ENCODE measurements around the gene RALGAPA2.

DNA sequence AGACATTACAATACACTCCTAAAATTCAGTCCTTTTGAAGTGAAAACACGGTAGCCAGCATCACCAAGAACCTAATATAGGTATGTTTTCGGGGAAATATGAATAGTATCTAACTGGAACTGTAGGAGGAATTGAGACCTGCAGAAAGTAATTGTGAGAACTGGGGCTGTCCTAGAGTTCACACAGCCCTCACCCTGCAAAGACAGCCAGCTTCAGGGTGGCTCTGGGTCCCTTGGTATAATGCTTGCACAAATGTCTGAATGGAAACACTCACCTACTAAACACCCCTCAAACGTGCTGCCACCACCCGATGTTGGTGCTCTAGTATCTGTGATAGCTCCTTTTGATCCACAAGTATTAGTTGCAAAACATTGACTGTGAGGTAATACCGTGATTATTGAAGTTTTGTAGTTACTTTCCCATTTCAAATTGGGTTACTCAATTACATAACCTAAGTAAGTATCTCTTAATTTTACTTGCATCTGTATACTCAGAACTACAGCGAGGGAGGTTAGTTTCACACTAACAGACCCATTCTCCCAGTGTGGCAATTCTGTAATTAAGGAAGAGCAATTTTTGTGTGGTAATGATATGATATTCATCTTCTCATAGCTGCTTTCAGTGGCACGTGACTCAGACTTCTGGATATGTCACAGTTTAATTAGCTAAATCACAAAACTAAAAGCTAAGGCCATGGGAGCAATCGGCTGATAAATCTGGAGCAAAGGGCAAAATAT lies 215.0 kb downstream of the RALGAPA2 start:
- TF ChIP-seq POLR2A (IDR thresholded peaks at IDR 0.05) (no peak), EP300 (IDR thresholded peaks at IDR 0.05) (no peak)
- TF ChIP-seq, protein P1, sequence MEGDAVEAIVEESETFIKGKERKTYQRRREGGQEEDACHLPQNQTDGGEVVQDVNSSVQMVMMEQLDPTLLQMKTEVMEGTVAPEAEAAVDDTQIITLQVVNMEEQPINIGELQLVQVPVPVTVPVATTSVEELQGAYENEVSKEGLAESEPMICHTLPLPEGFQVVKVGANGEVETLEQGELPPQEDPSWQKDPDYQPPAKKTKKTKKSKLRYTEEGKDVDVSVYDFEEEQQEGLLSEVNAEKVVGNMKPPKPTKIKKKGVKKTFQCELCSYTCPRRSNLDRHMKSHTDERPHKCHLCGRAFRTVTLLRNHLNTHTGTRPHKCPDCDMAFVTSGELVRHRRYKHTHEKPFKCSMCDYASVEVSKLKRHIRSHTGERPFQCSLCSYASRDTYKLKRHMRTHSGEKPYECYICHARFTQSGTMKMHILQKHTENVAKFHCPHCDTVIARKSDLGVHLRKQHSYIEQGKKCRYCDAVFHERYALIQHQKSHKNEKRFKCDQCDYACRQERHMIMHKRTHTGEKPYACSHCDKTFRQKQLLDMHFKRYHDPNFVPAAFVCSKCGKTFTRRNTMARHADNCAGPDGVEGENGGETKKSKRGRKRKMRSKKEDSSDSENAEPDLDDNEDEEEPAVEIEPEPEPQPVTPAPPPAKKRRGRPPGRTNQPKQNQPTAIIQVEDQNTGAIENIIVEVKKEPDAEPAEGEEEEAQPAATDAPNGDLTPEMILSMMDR (IDR thresholded peaks at IDR 0.05), result no peak
